WERI-Rb-1 (cell line): ENCODE results near the gene AASDH.

Experiments used
- DNase-seq: peaks from one replicate; pipeline ENCODE4 v3.0.0-alpha.2; 2020
- H3K27ac ChIP-seq: fragments of 250-450 bp; sonication (Bioruptor Pico); 2 replicates; pipeline ENCODE4 v1.5.1; 2020; ENCODE audit warnings: mild to moderate bottlenecking, moderate library complexity
- H3K27me3 ChIP-seq: fragments of 250-450 bp; sonication (Bioruptor Pico); 2 replicates; pipeline ENCODE4 v1.5.1; 2021; ENCODE audit warnings: mild to moderate bottlenecking, low read depth, moderate library complexity; ENCODE audit not compliant: insufficient read depth, severe bottlenecking
- H3K36me3 ChIP-seq: fragments of 250-450 bp; sonication (Bioruptor Pico); 2 replicates; pipeline ENCODE4 v1.5.1; 2020; ENCODE audit warnings: mild to moderate bottlenecking, moderate library complexity
- H3K4me3 ChIP-seq: 2 replicates; pipeline ENCODE4 v1.5.1; 2011; ENCODE audit warnings: low read depth, mild to moderate bottlenecking, control low read depth, low read length
- H3K9me3 ChIP-seq: fragments of 250-450 bp; sonication (Bioruptor Pico); 2 replicates; pipeline ENCODE4 v1.5.1; 2021; ENCODE audit warnings: mild to moderate bottlenecking, moderate library complexity; ENCODE audit not compliant: severe bottlenecking
- CTCF ChIP-seq: IDR thresholded peaks from 2 replicates; pipeline ENCODE4 v1.5.1; 2011; ENCODE audit warnings: low read depth, mild to moderate bottlenecking, control low read depth, inconsistent platforms, low read length

The AASDH gene

GRCh38 chr4:56321251-56321650, 66.0 kb downstream of the AASDH start:
- no peaks in the 10 kb centered on the region for H3K27me3 ChIP-seq
- no peak for TF ChIP-seq CTCF
- H3K27ac ChIP-seq, result no peak overlapping the region
- H3K4me3 ChIP-seq, result no peak overlapping the region
- H3K36me3 ChIP-seq, result peaks cover 55% of the 10 kb centered on the region
- no peaks in the 10 kb centered on the region for H3K9me3 ChIP-seq
- DNase-seq, result no peak

GRCh38 chr4:56320293-56320692, 67.0 kb downstream of the AASDH start:
- H3K27ac ChIP-seq, result no peak overlapping the region
- H3K27me3 ChIP-seq, result no peaks in the 10 kb centered on the region
- H3K4me3 ChIP-seq, result no peak overlapping the region
- H3K9me3 ChIP-seq, result no peaks in the 10 kb centered on the region
- no peak for TF ChIP-seq CTCF
- H3K36me3 ChIP-seq, result peaks cover 58% of the 10 kb centered on the region
- DNase-seq, result no peak

GRCh38 chr4:56318555-56318954, 68.7 kb downstream of the AASDH start:
- no peaks in the 10 kb centered on the region for H3K9me3 ChIP-seq
- no peaks in the 10 kb centered on the region for H3K27me3 ChIP-seq
- H3K27ac ChIP-seq, result no peak overlapping the region
- no peak for TF ChIP-seq CTCF
- no peak for DNase-seq
- H3K36me3 ChIP-seq, result peaks cover 60% of the 10 kb centered on the region
- no peak overlapping the region for H3K4me3 ChIP-seq

- no peak for DNase-seq
- Histone ChIP-seq H3K36me3 (peaks cover 63% of the 10 kb centered on the region), H3K9me3 (no peaks in the 10 kb centered on the region), H3K27ac (no peak overlapping the region), H3K27me3 (no peaks in the 10 kb centered on the region), H3K4me3 (no peak overlapping the region)
- TF ChIP-seq CTCF, result no peak
Measured at GRCh38 chr4:56317749-56318148, 69.5 kb downstream of the AASDH start.

GRCh38 chr4:56316011-56316650, 71.2 kb downstream of the AASDH start:
- Histone ChIP-seq H3K4me3 (no peak overlapping the region), H3K27me3 (no peaks in the 10 kb centered on the region), H3K27ac (no peak overlapping the region), H3K9me3 (no peaks in the 10 kb centered on the region), H3K36me3 (peaks cover 73% of the 10 kb centered on the region)
- no peak for TF ChIP-seq CTCF
- DNase-seq, result no peak

- H3K9me3 ChIP-seq, result no peaks in the 10 kb centered on the region
- H3K4me3 ChIP-seq, result no peak overlapping the region
- no peak overlapping the region for H3K27ac ChIP-seq
- no peak for DNase-seq
- no peaks in the 10 kb centered on the region for H3K27me3 ChIP-seq
- H3K36me3 ChIP-seq, result peaks cover 72% of the 10 kb centered on the region
- TF ChIP-seq CTCF, result no peak
Measured at GRCh38 chr4:56315543-56315942, 71.7 kb downstream of the AASDH start.
